Stomach (tissue), 4 donors: ENCODE measurements around the gene BACE2.

Experiments
- CTCF ChIP-seq, 7 experiments: fragments of 450-650 bp in 4 of 7; fragments of 200-600 bp in 3 of 7; sonication (generic) in 3 of 7; IDR thresholded peaks; one replicate each; pipeline ENCODE4 v1.5.1; 2016 to 2019; ENCODE audit warnings: antibody characterized with exemption in 7 of 7, control low read depth in 2 of 7, mild to moderate bottlenecking in 1 of 7
- POLR2A ChIP-seq, 4 donors: fragments of 450-650 bp; IDR thresholded peaks; one replicate each; pipeline ENCODE4 v1.6.1; 2016; ENCODE audit warnings: antibody characterized with exemption in 4 of 4, control low read depth in 2 of 4, mild to moderate bottlenecking in 1 of 4, moderate library complexity in 1 of 4
- POLR2AphosphoS5 ChIP-seq, 3 donors: sonication (generic); formaldehyde crosslinking; IDR thresholded peaks; one replicate each; pipeline ENCODE4 v1.6.1; 2016; ENCODE audit warnings: antibody characterized with exemption in 3 of 3

GRCh38 chr21:41228006-41228370, 60.0 kb downstream of the BACE2 start:
- TF ChIP-seq CTCF (IDR thresholded peaks at IDR 0.05): no peak
- TF ChIP-seq POLR2A (IDR thresholded peaks at IDR 0.05): no peak
- TF ChIP-seq POLR2AphosphoS5 (IDR thresholded peaks at IDR 0.05): peak in 1 of 3 donors; percentile 13
